Astrocyte of the spinal cord (primary cell): Measurements from ENCODE around the gene EHMT1.

Source experiments
- DNase-seq: peaks from one replicate; pipeline ENCODE4 v3.0.0; 2011; ENCODE audit warnings: low read depth, low spot score
- H3K4me3 ChIP-seq: 2 replicates; pipeline ENCODE4 v1.5.1; 2011; ENCODE audit warnings: low read depth, mild to moderate bottlenecking, low read length, moderate library complexity
- CTCF ChIP-seq: IDR thresholded peaks from 2 replicates; pipeline ENCODE4 v1.5.1; 2012; ENCODE audit warnings: low read depth, mild to moderate bottlenecking, low read length, inconsistent platforms
- in situ Hi-C: cut with HindIII; loops from 2 replicates; pipeline ENCODE4 v1.10.0; 2017; ENCODE audit warnings: low sequenced_read_pairs

EHMT1 gene

GRCh38 chr9:137795156-137795666 lies 176.4 kb downstream of the EHMT1 start:
- in situ Hi-C loops = no loop called here
- DNase-seq = no peak

GRCh38 chr9:137797206-137798120 lies 178.7 kb downstream of the EHMT1 start:
- no peak overlapping the region for H3K4me3 ChIP-seq
- TF ChIP-seq CTCF = no peak
- no peak for DNase-seq
- in situ Hi-C loops = no loop called here

More at GRCh38 chr9:137795156-137795666, 176.4 kb downstream of the EHMT1 start:
- TF ChIP-seq CTCF = no peak
- no peak overlapping the region for H3K4me3 ChIP-seq

- in situ Hi-C loops = no loop called here
- H3K4me3 ChIP-seq = no peak overlapping the region
- no peak for TF ChIP-seq CTCF
- DNase-seq = no peak
Measured at GRCh38 chr9:137798142-137798541, 179.3 kb downstream of the EHMT1 start.

GRCh38 chr9:137798901-137799629 lies 180.3 kb downstream of the EHMT1 start:
- no peak for DNase-seq
- TF ChIP-seq CTCF = no peak
- in situ Hi-C loops = no loop called here
- H3K4me3 ChIP-seq = no peak overlapping the region

GRCh38 chr9:137799630-137799983 lies 180.8 kb downstream of the EHMT1 start:
- no peak for DNase-seq
- in situ Hi-C loops = no loop called here
- H3K4me3 ChIP-seq = no peak overlapping the region
- no peak for TF ChIP-seq CTCF

GRCh38 chr9:137800196-137801022 lies 181.6 kb downstream of the EHMT1 start:
- DNase-seq = no peak
- in situ Hi-C loops = no loop called here
- no peak overlapping the region for H3K4me3 ChIP-seq
- TF ChIP-seq CTCF = no peak
